HG03520 (cell line): ENCODE data around the gene MDH2.
"Not testable (repeated sequence)": the region's sequence is repeated elsewhere in the genome, so short reads cannot be mapped to it uniquely, and the experiment has no call there.

Experiments
- ATAC-seq: cut with Tn5 transposase; IDR thresholded peaks from one replicate; pipeline ENCODE4 v1.9.1; 2021; ENCODE audit warnings: mild to moderate bottlenecking, moderate library complexity; ENCODE audit not compliant: unreplicated experiment

The MDH2 gene

DNA sequence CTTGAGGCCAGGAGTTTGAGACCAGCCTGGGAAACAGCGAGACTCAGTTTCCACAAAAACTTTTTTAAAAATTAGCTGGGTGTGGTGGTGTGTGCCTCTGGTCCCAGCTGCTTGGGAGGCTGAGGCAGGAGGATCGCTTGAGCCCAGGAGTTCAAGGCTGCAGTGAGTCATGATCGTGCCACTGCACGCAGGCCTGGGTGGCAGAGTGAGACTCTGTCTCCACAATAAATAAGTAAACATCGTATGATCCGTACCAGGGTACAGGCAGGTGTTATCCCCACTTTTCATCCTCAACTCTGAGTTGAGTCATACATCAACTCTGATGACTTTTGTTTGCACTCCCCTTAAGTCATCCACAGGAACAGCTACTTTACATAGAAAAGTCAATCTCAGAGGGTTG is 58.2 kb downstream of the MDH2 start:
- not testable (repeated sequence) for ATAC-seq

- no peak for ATAC-seq
Observed at GRCh38 chr7:76106893-76107292, 59.0 kb downstream of the MDH2 start.

DNA sequence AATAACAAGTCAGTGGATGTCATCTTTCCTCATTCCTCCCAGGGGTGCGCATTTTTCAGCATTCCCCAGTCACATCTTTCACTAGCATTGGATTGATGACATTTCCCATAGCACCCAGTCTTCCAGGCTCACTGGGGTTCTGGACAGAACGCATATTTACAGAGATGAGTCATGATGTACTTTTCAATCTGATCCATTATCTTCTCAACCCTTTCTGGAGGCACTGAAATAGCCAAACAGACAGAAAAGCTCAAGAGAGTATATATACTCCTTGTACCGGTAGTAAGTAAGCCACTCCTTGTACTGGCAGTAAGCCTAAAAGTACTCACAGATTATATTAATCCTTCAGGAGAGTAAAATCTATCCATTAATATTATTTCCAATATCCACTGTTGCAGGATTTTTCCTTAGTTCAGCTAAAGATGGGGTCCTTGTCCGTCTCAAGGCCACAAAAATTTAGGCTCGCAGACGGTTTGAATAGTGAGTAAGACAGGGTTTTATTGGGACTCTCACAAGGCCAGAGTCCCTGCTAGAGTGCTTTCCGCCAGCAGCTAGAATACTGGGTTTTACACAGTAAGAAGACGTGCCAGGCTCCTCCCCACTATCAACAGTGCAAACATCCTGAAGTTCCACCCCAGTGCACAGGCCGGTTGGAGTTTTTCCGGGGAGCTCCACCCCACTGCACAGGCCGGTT is 60.8 kb downstream of the MDH2 start:
- ATAC-seq: no peak

GRCh38 chr7:76113042-76113630 is 65.2 kb downstream of the MDH2 start:
- not testable (repeated sequence) for ATAC-seq

DNA sequence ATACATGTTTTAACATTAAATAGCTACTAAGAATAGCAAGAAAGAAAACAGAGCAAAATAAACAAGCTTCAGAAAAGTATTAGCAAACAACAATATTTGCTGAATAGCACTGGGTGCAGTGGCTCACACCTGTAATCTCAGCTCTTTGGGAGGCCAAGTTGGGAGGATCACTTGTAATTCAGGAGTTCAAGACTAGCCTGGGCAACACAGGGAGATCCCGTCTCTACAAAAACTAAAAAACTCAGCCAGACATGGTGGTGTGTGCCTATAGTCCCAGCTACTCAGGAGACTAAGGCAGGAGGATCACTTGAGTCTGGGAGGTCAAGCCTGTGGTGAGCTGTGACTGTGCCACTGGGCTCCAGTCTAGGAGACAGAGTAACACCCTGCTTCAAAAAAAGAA is 66.8 kb downstream of the MDH2 start:
- not testable (repeated sequence) for ATAC-seq
